ENCODE results near the gene CRABP2.

DNA sequence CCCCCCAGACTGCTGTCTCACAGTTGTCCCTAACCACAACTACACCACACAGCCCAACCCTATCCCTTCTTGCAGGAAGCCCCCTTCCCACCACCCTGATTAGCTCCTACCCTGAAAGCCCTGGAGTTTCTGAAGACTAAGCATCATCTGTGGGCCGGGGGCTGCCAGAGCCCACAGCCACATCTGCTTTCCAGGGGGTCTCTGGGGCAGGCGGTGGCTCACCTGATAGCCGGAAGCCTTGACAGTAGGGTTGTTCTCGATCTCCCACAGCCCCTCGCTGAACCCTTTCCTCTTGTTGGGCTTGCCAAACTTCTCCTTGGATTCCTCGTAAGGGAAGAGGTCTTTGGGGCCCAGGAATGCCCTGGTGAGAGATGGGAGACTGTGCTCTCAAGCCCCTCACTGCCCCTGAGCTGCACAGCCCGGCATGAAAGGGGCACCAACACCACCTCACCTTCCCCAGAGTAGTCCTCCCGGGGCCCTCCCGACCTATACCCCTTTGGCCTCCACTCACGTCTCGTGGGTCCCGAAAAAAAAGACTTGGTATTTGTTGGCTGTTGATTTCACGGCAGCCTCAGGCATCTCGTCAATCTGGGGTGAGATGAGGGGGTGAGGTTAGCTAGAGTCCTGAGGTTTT lies 39.5 kb upstream of the CRABP2 start:
- TF ChIP-seq, protein P1, sequence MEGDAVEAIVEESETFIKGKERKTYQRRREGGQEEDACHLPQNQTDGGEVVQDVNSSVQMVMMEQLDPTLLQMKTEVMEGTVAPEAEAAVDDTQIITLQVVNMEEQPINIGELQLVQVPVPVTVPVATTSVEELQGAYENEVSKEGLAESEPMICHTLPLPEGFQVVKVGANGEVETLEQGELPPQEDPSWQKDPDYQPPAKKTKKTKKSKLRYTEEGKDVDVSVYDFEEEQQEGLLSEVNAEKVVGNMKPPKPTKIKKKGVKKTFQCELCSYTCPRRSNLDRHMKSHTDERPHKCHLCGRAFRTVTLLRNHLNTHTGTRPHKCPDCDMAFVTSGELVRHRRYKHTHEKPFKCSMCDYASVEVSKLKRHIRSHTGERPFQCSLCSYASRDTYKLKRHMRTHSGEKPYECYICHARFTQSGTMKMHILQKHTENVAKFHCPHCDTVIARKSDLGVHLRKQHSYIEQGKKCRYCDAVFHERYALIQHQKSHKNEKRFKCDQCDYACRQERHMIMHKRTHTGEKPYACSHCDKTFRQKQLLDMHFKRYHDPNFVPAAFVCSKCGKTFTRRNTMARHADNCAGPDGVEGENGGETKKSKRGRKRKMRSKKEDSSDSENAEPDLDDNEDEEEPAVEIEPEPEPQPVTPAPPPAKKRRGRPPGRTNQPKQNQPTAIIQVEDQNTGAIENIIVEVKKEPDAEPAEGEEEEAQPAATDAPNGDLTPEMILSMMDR (IDR thresholded peaks at IDR 0.05): no peak
- no peak for TF ChIP-seq POLR2A (IDR thresholded peaks at IDR 0.05)

All from vagina (tissue), 2 donors.